Fibroblast of the aortic adventitia (primary cell): ENCODE data around the gene HELT. TPM values are rescaled to one million over a fixed set of nuclear protein-coding genes. Genes with fewer than 3 reads are reported as not detected.

Source experiments
- DNase-seq: peaks from one replicate; pipeline ENCODE4 v3.0.0-alpha.2; 2010; ENCODE audit warnings: low read depth
- H3K4me3 ChIP-seq: 2 replicates; pipeline ENCODE4 v1.5.1; 2011; ENCODE audit warnings: low read depth, mild to moderate bottlenecking, control low read depth, low read length, moderate library complexity
- total RNA-seq: library from RNA; depleted of rRNA; stranded (reverse); fragments of >200 nt; gene quantifications from 2 replicates; pipeline ENCODE4 v1.2.3, GENCODE V29; 2012; ENCODE audit warnings: low replicate concordance
- TF ChIP-seq, protein P1 (sequence below): IDR thresholded peaks from 2 replicates; pipeline ENCODE4 v1.5.1; 2011; ENCODE audit warnings: mild to moderate bottlenecking, low read length, control low read depth, inconsistent platforms; ENCODE audit not compliant: insufficient read depth

The HELT gene
- total RNA-seq, 1 donor, result not detected

DNA sequence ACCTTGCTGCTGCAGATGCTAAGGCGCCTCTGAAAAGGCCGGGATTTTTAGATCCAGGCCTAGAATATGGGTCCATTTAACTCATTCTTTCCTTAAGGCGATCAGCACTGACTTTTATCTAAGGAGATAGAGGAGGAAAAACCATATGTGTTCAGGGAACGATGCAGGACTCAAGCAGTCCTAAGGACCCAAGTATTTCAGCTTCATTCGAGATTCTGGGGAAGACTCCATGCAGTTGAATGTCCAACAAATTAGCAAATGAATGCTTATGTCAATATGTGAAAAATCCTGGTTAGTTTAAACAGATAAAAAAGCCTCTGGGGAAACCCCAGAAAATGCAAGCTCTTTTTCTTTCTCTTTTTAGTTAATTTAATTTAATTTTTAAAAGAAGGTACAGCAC, 36.0 kb downstream of the HELT start:
- TF ChIP-seq, protein P1, sequence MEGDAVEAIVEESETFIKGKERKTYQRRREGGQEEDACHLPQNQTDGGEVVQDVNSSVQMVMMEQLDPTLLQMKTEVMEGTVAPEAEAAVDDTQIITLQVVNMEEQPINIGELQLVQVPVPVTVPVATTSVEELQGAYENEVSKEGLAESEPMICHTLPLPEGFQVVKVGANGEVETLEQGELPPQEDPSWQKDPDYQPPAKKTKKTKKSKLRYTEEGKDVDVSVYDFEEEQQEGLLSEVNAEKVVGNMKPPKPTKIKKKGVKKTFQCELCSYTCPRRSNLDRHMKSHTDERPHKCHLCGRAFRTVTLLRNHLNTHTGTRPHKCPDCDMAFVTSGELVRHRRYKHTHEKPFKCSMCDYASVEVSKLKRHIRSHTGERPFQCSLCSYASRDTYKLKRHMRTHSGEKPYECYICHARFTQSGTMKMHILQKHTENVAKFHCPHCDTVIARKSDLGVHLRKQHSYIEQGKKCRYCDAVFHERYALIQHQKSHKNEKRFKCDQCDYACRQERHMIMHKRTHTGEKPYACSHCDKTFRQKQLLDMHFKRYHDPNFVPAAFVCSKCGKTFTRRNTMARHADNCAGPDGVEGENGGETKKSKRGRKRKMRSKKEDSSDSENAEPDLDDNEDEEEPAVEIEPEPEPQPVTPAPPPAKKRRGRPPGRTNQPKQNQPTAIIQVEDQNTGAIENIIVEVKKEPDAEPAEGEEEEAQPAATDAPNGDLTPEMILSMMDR, result no peak
- H3K4me3 ChIP-seq, result no peak overlapping the region
- DNase-seq, result no peak

- no peak overlapping the region for H3K4me3 ChIP-seq
- no peak for DNase-seq
- TF ChIP-seq, protein P1, result no peak
Observed at GRCh38 chr4:185054886-185055285, 36.6 kb downstream of the HELT start.

- TF ChIP-seq, protein P1, result no peak
- H3K4me3 ChIP-seq, result no peak overlapping the region
- DNase-seq, result no peak
Observed at GRCh38 chr4:185061610-185062009, 43.3 kb downstream of the HELT start.

- H3K4me3 ChIP-seq, result no peak overlapping the region
- DNase-seq, result no peak
- TF ChIP-seq, protein P1, result no peak
Observed at GRCh38 chr4:185062606-185063005, 44.3 kb downstream of the HELT start.

DNA sequence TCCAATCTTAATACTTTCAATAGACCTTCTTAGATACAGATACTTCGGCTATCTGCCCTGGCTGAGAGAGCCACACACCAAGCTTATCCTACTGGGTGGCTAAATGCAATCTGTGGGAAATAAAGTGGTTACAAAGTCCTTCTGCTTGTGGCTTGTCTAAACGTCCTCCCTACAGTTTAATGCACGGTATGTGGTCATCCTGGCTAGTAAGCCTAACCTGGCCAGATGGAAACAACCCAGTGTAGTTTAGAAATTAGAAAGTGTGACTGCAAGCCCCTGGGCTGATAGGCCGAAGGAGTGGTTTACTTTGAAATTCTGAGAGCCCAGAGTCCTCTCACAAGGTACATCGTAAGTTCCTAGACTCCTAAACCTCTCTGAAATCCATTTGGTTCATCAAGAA, 47.9 kb downstream of the HELT start:
- no peak for DNase-seq
- H3K4me3 ChIP-seq, result no peak overlapping the region
- TF ChIP-seq, protein P1, result no peak

GRCh38 chr4:185068837-185069236, 50.5 kb downstream of the HELT start:
- TF ChIP-seq, protein P1, result no peak
- no peak overlapping the region for H3K4me3 ChIP-seq
- DNase-seq, result no peak

Other genes starting within 250 kb of the HELT start
- gene ACSL1, start 192.5 kb upstream of the HELT start, total RNA-seq, result 26.2 and 26.3 TPM in 2 replicates
- gene SLC25A4, start 124.8 kb downstream of the HELT start, total RNA-seq, result 4.3 and 10.8 TPM in 2 replicates
- gene CFAP97, start 185.5 kb downstream of the HELT start, total RNA-seq, result 34.7 and 74.3 TPM in 2 replicates
- gene SNX25, start 191.1 kb downstream of the HELT start, total RNA-seq, result 27.5 and 102 TPM in 2 replicates